ENCODE measurements around the gene SHLD3.
"Not testable (repeated sequence)": the region's sequence is repeated elsewhere in the genome, so short reads cannot be mapped to it uniquely, and the experiment has no call there.

SHLD3 gene

GRCh38 chr5:65624571-65625555 is at the start of gene SHLD3, which contains the start of gene TRAPPC13:
TSS of gene SHLD3 (plus strand) at chr5:65625027. CDS start at chr5:65629588, 4,561 bp downstream.
TSS of gene TRAPPC13 (plus strand) at chr5:65625027. CDS start at chr5:65625061, 34 bp downstream.
- DNase-seq: peak; percentile 81

- no peak for DNase-seq
Observed at GRCh38 chr5:65577141-65577540, 47.7 kb upstream of the SHLD3 start.

GRCh38 chr5:65588694-65589093 is 36.1 kb upstream of the SHLD3 start:
- DNase-seq: no peak

- not testable (repeated sequence) for DNase-seq
Observed at GRCh38 chr5:65601761-65602160, 23.1 kb upstream of the SHLD3 start.

GRCh38 chr5:65611524-65611923 is 13.3 kb upstream of the SHLD3 start:
- DNase-seq: peak; percentile 77

GRCh38 chr5:65612298-65612907 is 12.4 kb upstream of the SHLD3 start:
- DNase-seq: no peak

GRCh38 chr5:65620021-65620420 is 4.8 kb upstream of the SHLD3 start:
- no peak for DNase-seq

GRCh38 chr5:65621961-65622360 is 2.9 kb upstream of the SHLD3 start:
- DNase-seq: not testable (repeated sequence)

- no peak for DNase-seq
Observed at GRCh38 chr5:65623482-65623881, 1.3 kb upstream of the SHLD3 start.

GRCh38 chr5:65624025-65624570 is 729 bp upstream of the SHLD3 start, which contains the start of gene TRIM23:
TSS of gene TRIM23 (minus strand) at chr5:65624333. CDS start at chr5:65624274, 59 bp downstream.
- peak; percentile 95 for DNase-seq

- no peak for DNase-seq
Observed at GRCh38 chr5:65625743-65626142, 916 bp downstream of the SHLD3 start.

- no peak for DNase-seq
Observed at GRCh38 chr5:65630981-65631380, 6.2 kb downstream of the SHLD3 start.

- DNase-seq: no peak
Observed at GRCh38 chr5:65640240-65640639, 15.4 kb downstream of the SHLD3 start.

- DNase-seq: no peak
Observed at GRCh38 chr5:65646938-65647337, 22.1 kb downstream of the SHLD3 start.

GRCh38 chr5:65647941-65648340 is 23.1 kb downstream of the SHLD3 start:
- DNase-seq: no peak

GRCh38 chr5:65651144-65651543 is 26.3 kb downstream of the SHLD3 start:
- DNase-seq: no peak

- no peak for DNase-seq
Observed at GRCh38 chr5:65654713-65655112, 29.9 kb downstream of the SHLD3 start.

GRCh38 chr5:65663804-65664521 is 39.1 kb downstream of the SHLD3 start:
- DNase-seq: no peak

- DNase-seq: no peak
Observed at GRCh38 chr5:65668696-65669095, 43.9 kb downstream of the SHLD3 start.

- peak; percentile 57 for DNase-seq
Observed at GRCh38 chr5:65672796-65673195, 48.0 kb downstream of the SHLD3 start.

- DNase-seq: peak; percentile 61
Observed at GRCh38 chr5:65674749-65675148, 49.9 kb downstream of the SHLD3 start.

GRCh38 chr5:65676056-65676455 is 51.2 kb downstream of the SHLD3 start:
- not testable (repeated sequence) for DNase-seq

Data from NCI-H226 (cell line).